ES-I3 (cell line): ENCODE measurements around the gene C10orf120.

Experiments
- H3K36me3 ChIP-seq: 2 replicates; pipeline ENCODE4 v1.6.1; 2013; ENCODE audit warnings: mild to moderate bottlenecking, low read length, control low read depth, moderate library complexity; ENCODE audit not compliant: insufficient read depth
- H3K4me1 ChIP-seq: 2 replicates; pipeline ENCODE4 v1.6.1; 2013; ENCODE audit warnings: mild to moderate bottlenecking, control low read depth, low read length; ENCODE audit not compliant: insufficient read depth
- H3K9ac ChIP-seq: 2 replicates; pipeline ENCODE4 v1.6.1; 2013; ENCODE audit warnings: low read depth, mild to moderate bottlenecking, low read length, moderate library complexity
- H3K9me3 ChIP-seq: 2 replicates; pipeline ENCODE4 v1.6.1; 2013; ENCODE audit warnings: mild to moderate bottlenecking, low read length, moderate library complexity; ENCODE audit not compliant: control insufficient read depth, insufficient read depth

The C10orf120 gene

DNA sequence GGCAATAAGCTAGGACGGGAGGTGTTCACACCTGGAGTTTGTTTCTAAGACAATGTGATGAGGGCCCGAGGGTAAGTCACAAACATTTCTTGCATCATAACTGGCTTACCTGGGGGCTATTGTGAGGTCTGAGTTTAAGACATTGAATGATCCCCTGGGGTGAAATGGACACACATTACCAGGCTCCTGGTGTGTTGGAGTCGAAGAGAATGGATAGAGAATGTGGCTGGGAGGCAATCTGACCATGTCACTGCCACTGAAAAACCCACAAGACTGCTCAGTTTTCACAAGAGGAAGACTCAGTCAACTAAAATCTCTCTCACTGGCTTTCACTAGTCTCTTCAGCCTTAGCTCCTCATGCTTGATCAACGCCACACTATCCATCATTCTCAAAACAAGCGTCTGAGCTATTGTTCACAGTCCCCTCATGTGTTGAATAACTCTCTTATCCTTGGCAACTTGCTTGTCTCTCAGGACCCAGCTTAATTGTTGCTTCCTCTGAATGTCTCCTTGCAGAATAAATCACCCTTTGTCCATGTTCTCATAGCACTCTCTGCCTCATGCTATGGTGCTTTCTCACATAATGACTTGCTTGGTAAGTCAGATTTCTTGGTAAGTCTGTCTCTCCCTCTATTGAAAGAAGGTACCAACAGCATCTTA lies at the start of gene C10orf120:
Gene C10orf120, minus strand, starts transcription at position 51 of the 660 bp plus-strand sequence. CDS start 56 bp downstream, outside the sequence.
- H3K4me1 ChIP-seq = no peaks in the 10 kb centered on the region; the same call in 1 of the 2 replicates
- no peaks in the 10 kb centered on the region for H3K36me3 ChIP-seq
- no peaks in the 10 kb centered on the region for H3K9me3 ChIP-seq
- no peak within 1 kb of the TSS for H3K9ac ChIP-seq

- Histone ChIP-seq H3K4me1 (no peaks in the 10 kb centered on the region), H3K36me3 (no peaks in the 10 kb centered on the region), H3K9me3 (no peaks in the 10 kb centered on the region), H3K9ac (no peak overlapping the region)
Measured at GRCh38 chr10:122748496-122748895, 48.9 kb upstream of the C10orf120 start.

DNA sequence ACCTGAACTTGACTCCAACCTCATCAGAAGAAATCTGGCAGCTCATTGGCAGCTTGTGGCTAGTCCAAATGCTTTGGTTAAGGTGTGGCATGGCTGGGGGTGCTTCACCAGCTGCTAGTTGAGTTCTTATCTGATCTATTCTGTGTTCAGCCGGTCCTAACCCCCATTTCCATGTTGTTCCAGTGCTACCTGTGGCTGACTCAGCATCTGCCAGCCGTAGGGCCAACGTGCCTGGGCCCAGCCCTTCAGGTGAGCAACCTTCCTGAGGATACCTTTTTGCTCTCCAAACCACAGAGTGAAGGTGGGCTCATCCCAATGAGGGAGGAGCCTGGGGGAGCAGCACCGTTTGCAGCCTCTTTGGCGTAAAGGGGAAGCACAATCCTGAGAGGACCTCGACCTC lies 46.8 kb upstream of the C10orf120 start:
- Histone ChIP-seq H3K4me1 (no peaks in the 10 kb centered on the region), H3K9me3 (no peaks in the 10 kb centered on the region), H3K9ac (no peak overlapping the region), H3K36me3 (no peaks in the 10 kb centered on the region)

DNA sequence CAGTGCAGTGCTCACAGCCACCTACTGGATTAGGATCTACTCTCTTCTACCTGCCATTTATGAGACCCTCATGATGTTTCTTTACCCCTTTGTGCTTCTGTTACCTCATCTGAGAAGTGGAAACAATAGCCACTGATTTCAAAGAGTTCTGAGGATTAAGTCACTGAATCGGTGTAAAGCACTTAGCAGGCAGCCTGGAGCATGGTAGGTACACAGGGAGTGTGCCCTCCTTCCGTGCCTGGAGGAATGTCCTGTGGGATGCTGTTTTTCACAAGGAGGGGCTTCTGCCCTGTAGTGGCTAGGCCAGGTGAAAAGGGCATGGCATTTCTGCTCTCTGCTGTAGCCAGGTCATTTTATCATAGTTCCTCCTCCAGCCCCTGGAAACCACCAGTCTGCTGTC lies 44.6 kb upstream of the C10orf120 start:
- no peaks in the 10 kb centered on the region for H3K36me3 ChIP-seq
- H3K4me1 ChIP-seq = no peaks in the 10 kb centered on the region
- H3K9ac ChIP-seq = no peak overlapping the region
- no peaks in the 10 kb centered on the region for H3K9me3 ChIP-seq

GRCh38 chr10:122740640-122741039 lies 41.0 kb upstream of the C10orf120 start:
- no peaks in the 10 kb centered on the region for H3K36me3 ChIP-seq
- H3K9ac ChIP-seq = no peak overlapping the region
- H3K4me1 ChIP-seq = no peaks in the 10 kb centered on the region
- H3K9me3 ChIP-seq = no peaks in the 10 kb centered on the region

- Histone ChIP-seq H3K4me1 (peaks cover 6% of the 10 kb centered on the region; the same call in 1 of the 2 replicates), H3K36me3 (no peaks in the 10 kb centered on the region), H3K9ac (no peak overlapping the region), H3K9me3 (no peaks in the 10 kb centered on the region)
Measured at GRCh38 chr10:122738031-122738430, 38.4 kb upstream of the C10orf120 start.

DNA sequence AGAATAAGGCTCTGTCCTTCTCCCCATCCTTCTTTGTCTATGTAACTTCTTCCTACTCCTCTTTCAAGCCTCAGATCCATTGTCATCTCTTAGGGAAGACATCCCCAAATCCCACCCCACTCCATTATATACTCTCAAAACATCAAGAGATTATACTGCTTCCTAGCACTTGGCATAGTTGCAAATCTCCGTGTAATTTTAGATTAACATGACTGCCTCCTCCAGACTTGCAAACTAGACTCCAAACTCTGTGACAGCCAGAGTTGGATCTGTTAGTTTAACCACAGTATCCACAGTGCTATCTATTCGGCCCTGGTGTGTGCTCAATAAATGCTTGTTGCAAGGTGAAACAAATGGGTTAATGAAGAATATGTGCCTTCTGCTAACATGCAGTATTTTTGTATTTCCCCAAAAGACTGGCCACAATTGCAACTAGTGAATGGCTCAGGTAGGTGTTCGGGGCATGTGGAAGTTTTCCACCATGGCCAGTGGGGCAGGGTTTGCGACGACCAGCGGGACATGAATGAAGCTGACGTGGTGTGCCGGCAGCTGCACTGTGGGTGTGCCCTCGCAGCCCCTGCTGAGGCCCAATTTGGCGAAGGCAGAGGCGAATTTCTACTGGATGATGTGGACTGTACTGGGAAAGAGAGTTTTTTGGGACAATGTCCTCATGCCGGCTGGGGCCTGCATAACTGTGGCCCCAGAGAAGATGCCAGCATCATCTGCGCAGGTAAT lies 34.5 kb upstream of the C10orf120 start:
- H3K9ac ChIP-seq = no peak overlapping the region
- H3K9me3 ChIP-seq = no peaks in the 10 kb centered on the region
- H3K4me1 ChIP-seq = peaks cover 6% of the 10 kb centered on the region; the same call in 1 of the 2 replicates
- H3K36me3 ChIP-seq = no peaks in the 10 kb centered on the region

DNA sequence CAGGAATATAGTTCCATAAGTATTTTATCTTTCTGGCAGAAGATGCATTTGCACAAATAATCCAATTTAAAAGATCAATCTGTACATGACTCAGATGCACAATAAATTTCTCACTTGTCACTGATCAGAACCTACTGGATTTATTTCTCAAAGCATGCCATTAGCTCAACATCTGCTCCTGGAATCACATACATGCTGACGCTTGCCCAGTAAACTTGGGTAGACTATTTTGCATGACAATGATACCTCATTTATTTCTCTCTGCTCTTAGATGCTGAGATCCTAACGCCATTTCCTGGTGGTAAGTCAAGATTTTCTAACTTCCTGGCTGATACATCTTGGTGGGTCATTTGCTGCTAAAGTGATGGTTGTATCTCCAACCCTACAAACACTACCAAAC lies 33.8 kb upstream of the C10orf120 start:
- no peaks in the 10 kb centered on the region for H3K36me3 ChIP-seq
- H3K9ac ChIP-seq = no peak overlapping the region
- peaks cover 6% of the 10 kb centered on the region; the same call in 1 of the 2 replicates for H3K4me1 ChIP-seq
- H3K9me3 ChIP-seq = no peaks in the 10 kb centered on the region

DNA sequence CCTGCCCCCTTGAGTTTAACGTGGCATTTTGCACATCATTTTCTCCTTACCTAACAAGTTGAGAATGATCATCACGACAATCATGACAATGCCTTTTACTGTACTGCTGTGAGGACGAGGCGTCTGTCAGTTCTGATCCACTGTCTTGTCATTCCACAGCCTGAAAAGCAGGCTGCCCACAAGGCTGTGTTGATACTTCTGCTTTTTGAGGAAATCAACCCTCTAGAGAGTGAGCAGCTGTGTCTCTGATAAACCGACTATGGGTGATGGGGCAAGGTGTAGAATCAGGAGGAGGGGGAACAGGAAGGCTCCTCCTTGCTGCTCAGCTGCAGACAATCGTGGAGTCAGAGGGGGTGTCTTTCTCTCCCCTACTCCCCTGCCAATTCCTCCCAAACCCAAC lies 30.6 kb upstream of the C10orf120 start:
- peaks cover 6% of the 10 kb centered on the region; the same call in 1 of the 2 replicates for H3K4me1 ChIP-seq
- no peaks in the 10 kb centered on the region for H3K36me3 ChIP-seq
- no peak overlapping the region for H3K9ac ChIP-seq
- no peaks in the 10 kb centered on the region for H3K9me3 ChIP-seq

DNA sequence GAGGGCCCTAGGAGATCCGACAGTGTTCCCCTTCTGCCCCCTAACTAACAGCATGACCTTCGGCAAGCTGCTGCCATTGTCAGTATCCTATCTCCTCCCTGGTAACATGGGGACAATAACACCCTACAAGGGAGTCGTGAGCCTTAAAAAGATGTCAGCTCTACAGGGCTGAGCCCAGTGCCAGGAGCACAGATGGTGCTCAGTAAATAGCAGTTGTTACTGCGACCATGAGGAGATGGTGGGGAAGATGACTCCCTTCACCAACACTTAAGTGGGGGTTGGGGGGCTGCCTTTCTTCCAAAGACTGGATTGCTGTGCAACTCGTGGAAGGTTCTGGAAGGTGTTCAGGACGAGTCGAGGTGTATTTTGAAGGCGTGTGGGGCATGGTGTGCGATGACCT lies 29.5 kb upstream of the C10orf120 start:
- H3K9ac ChIP-seq = no peak overlapping the region
- peaks cover 6% of the 10 kb centered on the region; the same call in 1 of the 2 replicates for H3K4me1 ChIP-seq
- H3K9me3 ChIP-seq = no peaks in the 10 kb centered on the region
- no peaks in the 10 kb centered on the region for H3K36me3 ChIP-seq

DNA sequence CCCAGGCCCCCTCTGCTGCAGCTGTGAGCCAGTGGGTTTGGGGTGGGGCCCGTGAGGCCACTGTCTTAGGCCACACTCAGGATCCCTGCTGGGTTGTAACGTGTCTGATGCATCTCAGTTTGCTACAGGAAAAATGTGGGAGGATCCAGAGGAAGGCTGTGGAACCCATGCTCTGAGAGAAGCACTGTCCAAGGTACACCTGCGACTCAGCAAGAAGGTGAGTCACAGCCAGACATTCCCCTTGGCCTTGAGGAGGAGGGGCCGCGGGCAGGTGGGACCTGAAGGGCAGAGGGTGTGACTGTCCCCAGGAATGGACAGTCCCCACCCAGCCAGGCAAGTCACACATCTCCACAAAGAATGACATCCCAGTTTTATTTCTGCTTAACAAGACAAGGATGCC lies 27.8 kb upstream of the C10orf120 start:
- no peak overlapping the region for H3K9ac ChIP-seq
- no peaks in the 10 kb centered on the region for H3K9me3 ChIP-seq
- H3K4me1 ChIP-seq = no peaks in the 10 kb centered on the region
- H3K36me3 ChIP-seq = no peaks in the 10 kb centered on the region

- H3K9me3 ChIP-seq = no peaks in the 10 kb centered on the region
- no peaks in the 10 kb centered on the region for H3K4me1 ChIP-seq
- H3K9ac ChIP-seq = no peak overlapping the region
- H3K36me3 ChIP-seq = no peaks in the 10 kb centered on the region
Measured at GRCh38 chr10:122725768-122726167, 26.1 kb upstream of the C10orf120 start.

GRCh38 chr10:122725006-122725405 lies 25.4 kb upstream of the C10orf120 start:
- no peaks in the 10 kb centered on the region for H3K36me3 ChIP-seq
- H3K9me3 ChIP-seq = no peaks in the 10 kb centered on the region
- no peaks in the 10 kb centered on the region for H3K4me1 ChIP-seq
- no peak overlapping the region for H3K9ac ChIP-seq

- H3K4me1 ChIP-seq = no peaks in the 10 kb centered on the region
- H3K9ac ChIP-seq = no peak overlapping the region
- H3K36me3 ChIP-seq = no peaks in the 10 kb centered on the region
- no peaks in the 10 kb centered on the region for H3K9me3 ChIP-seq
Measured at GRCh38 chr10:122721111-122721510, 21.5 kb upstream of the C10orf120 start.

- Histone ChIP-seq H3K36me3 (no peaks in the 10 kb centered on the region), H3K9ac (no peak overlapping the region), H3K9me3 (no peaks in the 10 kb centered on the region), H3K4me1 (no peaks in the 10 kb centered on the region)
Measured at GRCh38 chr10:122716025-122716424, 16.4 kb upstream of the C10orf120 start.
